GM18519 (cell line): Measurements from ENCODE around the gene COL24A1.
"Not testable (repeated sequence)": the region's sequence is repeated elsewhere in the genome, so short reads cannot be mapped to it uniquely, and the experiment has no call there.

Source experiments
- ATAC-seq: cut with Tn5 transposase; IDR thresholded peaks from one replicate; pipeline ENCODE4 v1.9.1; 2021; ENCODE audit warnings: mild to moderate bottlenecking, moderate library complexity; ENCODE audit not compliant: unreplicated experiment, low FRiP score

COL24A1 gene

GRCh38 chr1:85824066-85824840 lies 332.3 kb downstream of the COL24A1 start:
- ATAC-seq, result no peak

- no peak for ATAC-seq
These were observed 333.9 kb downstream of the COL24A1 start for GRCh38 chr1:85822696-85823095.

DNA sequence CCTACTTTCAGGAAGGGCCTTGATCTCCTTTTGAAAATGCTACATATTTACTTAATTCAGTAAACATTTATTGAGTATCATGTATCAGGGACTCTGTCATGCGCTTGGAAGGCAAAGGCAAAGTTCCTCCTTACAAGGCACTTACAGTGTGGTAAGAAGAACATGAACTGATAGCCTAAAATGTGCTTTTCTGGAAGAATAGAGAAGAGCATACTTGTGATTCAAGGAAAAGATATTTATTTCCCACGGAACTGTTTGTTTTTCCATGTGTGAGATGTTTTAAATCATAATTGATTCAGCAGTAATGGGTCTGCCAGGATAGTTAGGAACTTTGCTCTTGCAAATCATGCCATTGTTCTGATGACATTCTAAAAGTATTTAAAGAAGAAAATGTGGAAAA lies 338.2 kb downstream of the COL24A1 start:
- ATAC-seq, result no peak

DNA sequence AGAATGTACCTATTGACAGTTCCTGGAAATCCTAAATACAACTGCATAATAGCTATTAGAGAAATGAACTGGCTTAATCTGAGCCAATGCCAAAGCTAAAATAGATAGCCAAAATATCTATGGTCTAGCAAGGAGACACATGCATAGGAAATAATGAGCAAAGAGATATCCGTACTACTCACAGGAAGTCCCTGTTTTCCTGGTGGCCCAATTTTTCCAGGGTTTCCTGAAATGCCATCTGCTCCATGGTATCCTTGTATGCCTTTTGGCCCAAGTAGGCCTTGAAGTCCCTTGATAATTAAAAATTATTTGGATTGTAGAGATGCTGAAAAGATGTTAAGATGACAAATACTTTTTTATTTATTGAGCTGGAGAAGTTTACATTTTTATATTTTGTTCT lies 340.0 kb downstream of the COL24A1 start:
- ATAC-seq, result no peak

DNA sequence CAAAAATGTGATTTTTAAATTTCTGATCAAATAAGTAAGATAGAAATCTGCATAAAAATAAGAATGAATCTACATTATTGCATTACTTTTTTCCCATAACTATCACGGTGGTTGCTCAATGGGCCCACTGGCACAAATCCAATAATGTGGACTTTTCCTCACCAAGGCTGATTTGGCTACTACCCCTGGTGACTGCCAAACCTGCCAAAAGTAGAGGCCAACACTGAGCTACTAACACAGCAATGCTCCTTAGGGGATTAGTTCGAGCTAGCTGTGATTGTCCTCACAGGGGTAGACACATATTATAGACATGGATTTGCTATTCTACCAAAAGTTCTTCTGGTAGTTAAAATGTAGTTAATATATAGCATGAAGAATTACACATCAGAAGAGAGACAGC lies 340.7 kb downstream of the COL24A1 start:
- ATAC-seq, result no peak

- no peak for ATAC-seq
These were observed 350.2 kb downstream of the COL24A1 start for GRCh38 chr1:85806236-85806965.

DNA sequence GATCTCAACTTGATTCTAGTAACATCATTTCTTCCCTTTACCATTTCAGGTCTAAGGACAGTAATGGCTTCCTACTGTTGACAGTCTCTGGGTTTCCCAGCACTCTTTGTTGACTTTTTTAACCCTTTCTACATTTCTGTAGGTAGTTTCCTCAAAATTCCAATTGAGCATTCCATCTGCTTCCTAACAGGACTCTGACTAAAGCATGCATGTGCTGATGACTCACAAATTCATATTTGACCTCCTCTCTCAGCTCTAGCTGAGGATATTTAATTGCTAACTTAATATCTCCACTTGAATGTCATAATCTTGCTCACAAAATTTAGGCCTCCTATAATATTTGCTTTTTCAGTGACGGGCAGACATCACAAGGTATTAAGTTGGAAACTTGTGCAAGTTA lies 355.1 kb downstream of the COL24A1 start:
- no peak for ATAC-seq

DNA sequence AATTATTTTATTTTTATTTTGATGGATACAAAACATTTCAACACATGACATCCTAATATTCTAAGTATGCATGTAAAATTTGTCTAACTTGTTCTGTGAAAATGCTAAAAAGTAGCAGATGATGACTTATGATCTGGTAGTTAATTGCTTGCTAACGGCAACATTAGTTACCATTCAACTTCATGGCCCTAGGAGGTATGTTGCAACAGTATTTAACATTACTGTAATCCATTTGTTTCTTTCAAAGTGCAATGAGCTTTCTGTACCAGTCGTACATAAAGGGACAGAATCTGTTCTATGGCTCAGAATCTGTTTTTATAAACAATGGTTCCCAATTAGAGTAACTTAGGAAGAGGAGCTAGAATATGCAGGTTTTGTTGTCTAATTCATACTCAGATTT lies 356.8 kb downstream of the COL24A1 start:
- no peak for ATAC-seq

- no peak for ATAC-seq
These were observed 358.2 kb downstream of the COL24A1 start for GRCh38 chr1:85798419-85798818.

- not testable (repeated sequence) for ATAC-seq
These were observed 379.6 kb downstream of the COL24A1 start for GRCh38 chr1:85777021-85777420.

GRCh38 chr1:85762804-85763203 lies 393.8 kb downstream of the COL24A1 start:
- no peak for ATAC-seq

- no peak for ATAC-seq
These were observed 399.7 kb downstream of the COL24A1 start for GRCh38 chr1:85756864-85757263.

DNA sequence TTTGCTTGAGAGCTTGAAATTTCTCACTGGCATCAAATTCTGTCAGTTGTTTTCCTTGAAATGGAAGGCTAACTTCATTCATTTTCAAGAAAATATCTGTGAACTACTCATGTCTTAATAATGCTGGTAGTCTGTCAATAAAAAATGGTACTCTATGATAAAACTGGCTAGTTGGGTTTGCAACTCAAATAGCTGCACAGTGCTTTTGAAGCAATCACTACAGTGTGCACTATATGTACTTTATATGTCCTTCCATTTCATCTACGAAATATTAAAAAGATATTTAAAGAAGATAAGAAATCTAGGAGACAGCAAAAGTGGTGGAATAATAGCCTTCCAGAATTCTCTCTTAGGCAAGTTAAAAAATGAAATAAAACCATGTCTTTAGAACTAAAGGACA lies 408.5 kb downstream of the COL24A1 start:
- ATAC-seq, result no peak

GRCh38 chr1:85746777-85747176 lies 409.8 kb downstream of the COL24A1 start:
- no peak for ATAC-seq

- no peak for ATAC-seq
These were observed 412.8 kb downstream of the COL24A1 start for GRCh38 chr1:85743814-85744213.

DNA sequence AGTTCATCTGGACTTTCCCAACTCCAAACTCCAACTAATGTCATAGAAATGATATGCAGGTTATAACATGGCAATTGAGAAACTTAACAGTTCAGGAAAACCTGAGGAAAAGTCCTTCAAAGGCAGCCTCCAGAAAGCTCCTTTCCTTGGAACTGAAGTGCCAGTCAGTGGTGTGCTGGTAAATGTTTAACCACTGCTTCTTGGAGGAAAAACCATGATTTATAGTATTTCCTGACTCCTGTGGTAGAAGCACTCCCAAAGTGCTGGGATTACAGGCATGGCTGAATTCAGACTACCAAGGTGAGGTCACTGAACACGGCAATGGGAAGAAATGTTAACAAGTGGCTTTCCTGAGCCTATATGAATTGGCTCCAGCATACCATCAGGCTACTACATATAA lies 421.6 kb downstream of the COL24A1 start:
- ATAC-seq, result no peak

DNA sequence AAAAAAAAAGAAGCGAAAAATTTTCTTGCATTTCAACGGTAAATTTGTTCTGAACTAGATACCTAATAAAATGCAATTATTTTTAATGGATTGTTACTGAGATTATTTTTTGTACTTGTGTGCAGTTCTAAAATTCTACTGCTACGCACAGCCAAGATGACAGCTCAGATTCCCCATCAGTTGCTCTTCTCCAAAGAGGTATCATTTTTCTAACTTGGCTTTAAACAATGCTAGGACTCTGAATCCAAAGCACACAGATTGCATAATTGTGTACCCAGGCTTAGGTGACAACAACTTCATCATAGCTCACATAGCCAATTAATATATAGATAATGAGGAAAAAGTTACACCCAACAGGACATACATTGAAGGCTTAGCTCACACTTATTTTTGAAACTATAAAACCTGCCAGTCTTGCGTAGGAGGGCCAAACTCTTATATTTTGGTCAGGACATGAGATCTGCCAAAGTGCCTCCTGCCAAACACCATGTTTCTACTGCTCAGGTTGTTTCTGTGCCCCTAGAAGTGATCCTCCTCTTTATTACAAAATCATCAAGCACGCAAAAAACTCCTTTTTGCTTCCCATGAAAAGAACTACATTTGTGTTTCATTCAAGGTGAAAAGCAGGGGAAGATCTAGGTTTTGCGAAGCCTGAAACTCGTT lies 437.8 kb downstream of the COL24A1 start:
- ATAC-seq, result no peak

- ATAC-seq, result not testable (repeated sequence)
These were observed 442.0 kb downstream of the COL24A1 start for GRCh38 chr1:85714418-85715114.

- ATAC-seq, result no peak
These were observed 447.7 kb downstream of the COL24A1 start for GRCh38 chr1:85708829-85709227.

GRCh38 chr1:85707990-85708828 lies 448.4 kb downstream of the COL24A1 start, which contains the start of gene ZNHIT6:
ZNHIT6 (minus strand) TSS chr1:85708433; CDS start chr1:85708284, 149 bp downstream.
- ATAC-seq, result peak; percentile 73
